GM18517 (cell line): ENCODE data around the gene RASD1.
"Not testable (repeated sequence)": the region's sequence is repeated elsewhere in the genome, so short reads cannot be mapped to it uniquely, and the experiment has no call there.

Experiments used
- ATAC-seq: cut with Tn5 transposase; IDR thresholded peaks from one replicate; pipeline ENCODE4 v1.9.1; 2021; ENCODE audit warnings: mild to moderate bottlenecking, moderate library complexity; ENCODE audit not compliant: unreplicated experiment

RASD1 gene

DNA sequence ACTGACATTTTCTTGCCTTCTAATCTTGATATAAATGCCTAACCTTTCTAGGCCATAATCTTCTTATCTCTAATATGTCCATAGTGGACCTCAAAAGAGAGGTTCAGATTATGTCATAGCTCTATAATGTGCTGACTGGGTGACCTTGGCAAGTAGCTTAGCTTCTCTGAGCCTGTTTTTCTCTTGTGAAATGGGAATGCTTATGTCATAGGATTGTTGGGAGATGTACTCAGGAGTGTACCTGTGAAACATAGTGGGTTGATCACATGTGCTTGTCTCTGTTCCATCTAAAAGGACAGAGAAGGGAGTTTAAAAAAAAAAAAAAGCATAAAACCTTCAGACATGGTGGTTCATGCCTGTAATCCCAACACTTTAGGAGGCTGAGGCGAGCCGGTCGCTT lies 17.0 kb downstream of the RASD1 start:
- ATAC-seq, result no peak

DNA sequence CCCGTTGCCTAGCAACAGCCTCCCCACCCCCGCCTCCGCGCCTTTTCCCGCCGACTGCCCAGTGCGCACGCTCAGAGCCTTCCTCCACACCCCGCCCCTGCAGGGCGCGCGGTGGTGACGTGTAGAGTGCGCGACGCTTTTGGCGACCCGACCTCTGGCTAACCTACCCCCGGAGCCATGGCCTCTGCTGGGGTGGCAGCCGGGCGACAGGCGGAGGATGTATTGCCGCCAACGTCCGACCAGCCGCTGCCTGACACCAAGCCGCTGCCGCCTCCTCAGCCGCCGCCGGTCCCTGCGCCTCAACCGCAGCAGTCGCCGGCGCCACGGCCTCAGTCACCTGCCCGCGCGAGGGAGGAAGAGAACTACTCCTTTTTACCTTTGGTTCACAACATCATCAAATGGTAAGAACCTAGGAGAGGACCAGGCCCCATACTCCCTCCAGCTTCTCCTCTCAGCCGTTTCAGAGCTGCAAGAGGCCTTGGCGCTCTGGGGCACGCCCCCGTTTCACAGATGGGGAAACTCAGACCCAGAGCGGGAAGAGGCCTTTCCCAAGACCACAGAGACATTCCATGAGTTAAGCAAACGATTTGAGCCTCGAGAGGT lies 19.2 kb downstream of the RASD1 start, which contains the start of gene MED9:
Gene MED9 (plus strand): TSS at position 136 of the 603 bp plus-strand sequence. CDS start 42 bp downstream, at position 178.
- peak; percentile 76 for ATAC-seq

DNA sequence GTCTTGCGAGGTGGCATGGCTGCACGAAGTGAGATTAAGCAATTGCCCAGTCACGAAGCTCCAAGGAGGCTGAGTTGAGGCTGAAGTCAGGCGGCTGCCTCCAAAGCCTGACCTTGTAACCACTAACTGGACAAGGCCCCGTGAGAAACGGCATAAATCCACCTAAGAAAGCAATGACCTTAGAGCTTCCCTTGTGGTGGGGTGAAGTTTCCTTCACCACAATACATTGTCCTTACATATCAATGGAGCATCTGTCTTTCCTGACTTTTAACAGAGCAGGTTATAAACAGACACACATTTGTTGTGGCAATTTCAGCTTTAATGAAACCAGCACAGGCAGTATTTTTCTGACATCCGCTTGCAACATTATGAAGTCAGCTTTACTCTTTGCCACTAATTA lies 21.9 kb downstream of the RASD1 start:
- ATAC-seq, result no peak

DNA sequence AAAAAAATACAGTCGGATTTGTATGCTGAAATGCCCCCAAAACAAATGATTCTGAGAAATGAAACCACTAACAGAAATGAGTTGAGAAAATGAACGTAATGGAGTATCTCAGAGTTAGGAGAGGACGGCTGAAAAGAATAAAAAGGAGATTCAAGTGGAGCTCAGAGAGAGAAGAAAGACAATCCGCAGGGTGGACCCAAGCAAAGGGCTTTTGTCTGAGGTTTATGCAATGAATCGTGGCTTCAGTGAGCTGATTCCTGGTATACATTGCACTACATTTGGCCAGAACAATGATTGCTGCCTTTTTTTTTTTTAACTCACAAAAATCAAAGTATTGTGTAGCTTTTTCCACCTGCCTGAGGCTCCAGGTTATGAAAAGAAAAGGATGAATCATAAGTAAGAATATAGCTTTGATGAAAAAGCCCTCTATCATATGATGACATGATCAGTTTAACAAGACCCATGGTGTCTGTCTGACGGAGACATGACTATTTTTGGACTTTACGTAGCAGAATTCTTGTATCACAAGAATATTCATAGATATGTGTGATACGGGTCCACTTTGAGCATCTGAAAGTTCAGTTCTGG lies 23.8 kb downstream of the RASD1 start:
- ATAC-seq, result no peak

DNA sequence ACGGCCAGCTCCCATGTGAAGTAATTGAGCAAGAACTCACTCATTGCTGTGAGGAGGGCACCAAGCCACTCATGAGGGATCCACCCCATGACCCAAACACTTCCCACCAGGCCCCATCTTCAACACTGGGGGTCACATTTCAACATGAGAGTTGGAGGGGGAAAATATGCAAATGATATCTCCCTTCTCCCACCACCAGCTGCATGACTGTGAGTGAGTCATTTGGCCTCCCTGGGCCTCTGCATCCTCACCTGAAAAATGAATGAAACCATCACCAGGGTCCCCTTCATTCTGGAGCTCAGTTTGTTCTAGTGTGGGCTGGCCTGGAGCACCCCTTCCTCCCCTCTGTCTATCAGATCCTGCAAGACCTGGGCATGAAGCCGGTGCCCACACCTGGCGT lies 26.2 kb downstream of the RASD1 start:
- no peak for ATAC-seq

DNA sequence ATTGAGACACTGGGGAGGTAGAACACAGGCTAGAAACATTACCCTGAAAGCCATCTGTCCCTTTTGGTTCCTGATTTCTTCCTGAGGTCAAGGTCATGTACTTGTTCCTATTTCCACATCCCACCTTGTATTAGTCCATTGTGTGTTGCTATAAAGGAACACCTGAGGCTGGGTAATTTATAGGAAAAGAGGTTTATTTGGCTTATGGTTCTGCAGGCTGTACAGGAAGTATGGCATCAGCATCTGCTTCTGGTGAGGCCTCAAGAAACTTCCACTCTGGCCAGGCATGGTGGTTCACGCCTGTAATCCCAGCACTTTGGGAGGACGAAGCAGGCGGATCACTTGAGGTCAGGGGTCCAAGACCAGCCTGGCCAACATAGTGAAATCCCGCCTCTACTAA lies 26.8 kb downstream of the RASD1 start:
- no peak for ATAC-seq

DNA sequence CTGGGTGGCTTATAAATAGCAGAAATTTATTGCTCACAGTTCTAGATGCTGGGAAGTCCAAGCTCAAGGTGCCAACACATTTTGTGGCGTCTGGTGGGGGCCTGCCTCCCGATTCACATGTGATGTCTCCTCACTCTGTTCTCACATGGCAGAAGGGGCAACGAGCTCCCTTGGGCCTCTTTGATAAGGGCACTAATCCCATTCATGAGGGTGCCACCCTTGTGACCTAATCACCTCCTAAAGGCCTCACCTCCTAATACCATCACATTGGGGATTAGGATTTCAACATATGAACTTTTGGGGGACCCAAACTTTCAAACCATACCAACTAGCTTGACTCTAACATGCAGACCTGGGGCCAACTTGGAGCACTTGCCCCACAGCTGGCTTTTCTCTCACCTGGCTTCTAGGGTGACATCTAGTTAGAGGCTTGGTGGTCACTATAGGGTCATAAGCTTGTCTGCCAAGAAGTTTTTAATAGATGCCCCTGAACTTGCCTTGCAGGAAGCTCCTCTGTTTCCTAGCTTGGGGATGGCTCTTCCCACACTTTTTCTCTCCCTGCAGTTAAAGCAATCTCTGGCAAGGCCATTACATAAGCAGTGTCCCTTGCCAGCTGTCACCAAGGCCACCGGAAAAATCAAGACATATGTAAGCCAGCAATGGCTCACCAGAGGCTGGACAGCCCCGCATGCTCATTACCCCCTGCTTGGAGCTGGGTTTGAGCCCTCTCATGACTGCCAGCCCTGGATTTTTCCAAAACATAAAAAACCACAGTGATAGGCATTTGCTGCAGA lies 27.8 kb downstream of the RASD1 start:
- no peak for ATAC-seq

DNA sequence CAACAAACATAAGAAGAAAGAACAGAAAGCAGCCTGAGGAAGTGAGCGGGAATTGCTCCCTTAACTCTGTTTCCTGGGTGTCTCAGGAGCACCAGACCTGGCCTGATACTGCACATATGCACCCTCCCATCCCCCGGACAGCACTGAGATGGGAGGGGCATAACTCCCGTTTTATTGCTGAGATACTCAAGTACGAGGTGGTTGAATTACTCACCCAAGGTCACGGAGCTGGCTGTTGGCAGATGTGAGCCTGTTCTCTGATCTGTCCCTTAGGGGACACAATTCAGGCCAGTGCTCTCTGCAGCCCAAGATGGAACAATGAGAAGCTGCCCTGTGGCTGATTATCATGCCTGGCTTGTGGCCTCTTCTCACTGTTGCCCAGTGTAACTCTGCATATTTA lies 28.5 kb downstream of the RASD1 start:
- ATAC-seq, result no peak

DNA sequence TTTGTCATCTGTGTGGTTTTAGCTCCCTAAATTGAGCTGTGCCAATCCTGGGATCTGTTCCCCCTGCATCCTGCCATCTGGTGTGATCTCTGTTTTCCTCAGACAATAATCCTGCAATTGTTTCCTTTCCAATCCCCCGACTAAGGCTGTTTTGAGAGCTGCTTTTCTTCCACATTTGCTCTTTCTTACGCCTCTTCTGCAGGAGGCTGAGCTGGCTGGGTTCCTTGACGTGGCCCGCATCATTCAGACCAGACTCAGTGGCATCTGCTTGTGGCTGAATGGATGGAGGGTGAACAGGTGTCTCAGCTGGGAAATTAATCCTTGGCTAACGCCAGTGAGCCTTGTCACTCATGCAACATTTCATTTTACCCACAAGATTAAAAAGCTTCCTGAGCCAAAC lies 29.2 kb downstream of the RASD1 start:
- no peak for ATAC-seq

DNA sequence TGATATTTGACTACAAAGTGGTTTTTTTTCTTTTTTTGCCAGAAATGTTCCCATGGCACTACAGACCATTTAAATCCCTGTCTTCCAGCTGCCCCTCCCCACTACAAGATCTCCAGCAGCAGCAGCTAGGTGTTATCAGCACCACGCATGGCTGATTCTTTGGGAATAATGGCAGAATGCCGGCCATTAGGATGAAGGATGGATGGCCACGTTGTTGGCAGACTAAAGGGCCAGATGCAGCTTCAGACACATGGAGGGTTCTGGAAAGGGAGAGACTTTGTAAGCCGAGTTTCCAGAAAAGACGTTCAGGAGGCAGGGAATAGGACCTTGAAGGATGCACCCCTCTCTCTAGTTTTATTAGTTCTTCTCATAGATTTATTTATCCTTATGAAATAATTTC lies 29.7 kb downstream of the RASD1 start:
- ATAC-seq, result no peak

DNA sequence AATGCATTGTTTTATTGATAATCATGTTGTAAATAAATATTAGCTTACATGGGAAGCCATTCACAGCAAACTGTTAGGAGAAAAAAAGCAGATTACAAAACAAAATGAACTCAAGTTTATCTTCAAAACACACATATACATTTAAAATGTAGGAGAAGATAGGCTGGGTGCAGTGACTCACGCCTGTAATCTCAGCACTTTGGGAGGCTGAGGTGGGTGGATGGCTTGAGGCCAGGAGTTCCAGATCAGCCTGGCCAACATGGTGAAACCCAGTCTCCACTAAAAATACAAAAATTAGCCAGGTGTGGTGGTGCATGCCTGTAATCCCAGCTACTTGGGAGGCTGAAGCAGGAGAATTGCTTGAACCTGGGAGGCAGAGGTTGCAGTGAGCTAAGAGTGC lies 30.3 kb downstream of the RASD1 start:
- ATAC-seq, result not testable (repeated sequence)

DNA sequence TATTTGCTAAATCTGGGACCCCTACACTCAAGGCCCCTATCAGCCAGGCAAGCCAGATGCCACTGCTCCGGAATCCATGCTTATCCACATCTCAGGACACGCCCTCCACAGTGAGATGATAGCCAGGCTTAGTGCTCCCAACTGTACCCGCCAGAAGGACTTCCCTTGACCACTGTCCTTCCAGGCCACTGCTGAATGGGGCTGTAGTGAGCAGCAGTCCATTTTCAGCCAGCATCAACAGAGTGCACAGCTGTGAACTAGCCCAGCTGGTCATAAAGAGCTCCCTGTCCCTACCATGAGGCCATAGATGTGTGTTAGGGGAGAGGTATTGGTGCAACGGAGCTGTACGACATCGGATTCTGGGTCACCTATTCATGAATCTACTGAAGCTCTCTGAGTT lies 32.4 kb downstream of the RASD1 start:
- ATAC-seq, result no peak

DNA sequence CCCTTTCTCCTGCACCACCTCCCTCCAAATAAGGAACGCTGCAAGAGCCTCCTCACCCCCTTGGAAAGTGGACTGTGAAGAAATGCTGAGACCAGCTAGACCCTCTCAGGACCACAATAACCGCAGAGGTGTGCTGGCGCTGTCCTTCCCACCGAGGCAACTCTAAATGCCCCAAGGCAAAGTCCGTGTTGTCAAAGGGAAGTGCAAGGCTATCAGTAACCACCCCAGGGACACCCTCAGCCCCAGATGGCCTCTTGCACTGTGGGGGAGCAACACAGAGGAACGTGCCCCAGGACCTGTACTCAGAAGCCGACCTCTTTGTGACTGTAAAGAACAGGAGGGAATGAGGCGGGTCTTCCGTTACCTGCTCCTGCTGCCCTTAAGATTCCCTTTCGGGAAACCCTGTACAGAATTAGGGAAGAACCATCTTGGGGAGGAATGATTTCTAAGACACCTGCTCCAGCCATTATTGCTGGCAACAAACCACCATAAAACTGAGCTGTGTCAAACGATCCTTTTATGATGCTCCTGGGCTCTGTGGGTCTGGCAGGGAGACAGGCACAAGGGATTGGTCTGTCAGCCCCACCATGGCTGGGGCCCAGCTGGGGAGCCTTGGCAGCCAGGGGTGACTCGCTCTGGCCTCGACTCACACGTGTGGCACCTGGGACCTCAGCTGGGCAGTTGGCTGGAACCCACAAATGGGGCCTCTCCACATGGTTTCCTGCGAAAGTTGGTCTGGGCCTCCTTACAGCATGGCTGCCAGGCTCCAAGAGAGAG lies 34.0 kb downstream of the RASD1 start:
- ATAC-seq, result no peak

DNA sequence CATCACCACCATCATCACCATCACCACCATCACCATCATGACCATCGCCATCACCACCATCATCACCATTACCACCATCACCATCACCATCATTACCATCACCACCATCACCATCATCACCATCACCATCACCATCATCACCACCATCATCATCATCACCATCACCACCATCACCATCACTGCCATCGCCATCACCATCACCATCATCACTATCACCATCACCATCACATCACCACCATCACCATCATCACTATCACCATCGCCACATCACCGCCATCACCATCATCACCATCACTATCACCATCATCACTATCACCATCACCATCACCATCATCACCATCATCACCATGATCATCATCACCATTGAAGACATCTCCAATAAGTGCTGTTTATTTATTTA lies 36.2 kb downstream of the RASD1 start:
- no peak for ATAC-seq

DNA sequence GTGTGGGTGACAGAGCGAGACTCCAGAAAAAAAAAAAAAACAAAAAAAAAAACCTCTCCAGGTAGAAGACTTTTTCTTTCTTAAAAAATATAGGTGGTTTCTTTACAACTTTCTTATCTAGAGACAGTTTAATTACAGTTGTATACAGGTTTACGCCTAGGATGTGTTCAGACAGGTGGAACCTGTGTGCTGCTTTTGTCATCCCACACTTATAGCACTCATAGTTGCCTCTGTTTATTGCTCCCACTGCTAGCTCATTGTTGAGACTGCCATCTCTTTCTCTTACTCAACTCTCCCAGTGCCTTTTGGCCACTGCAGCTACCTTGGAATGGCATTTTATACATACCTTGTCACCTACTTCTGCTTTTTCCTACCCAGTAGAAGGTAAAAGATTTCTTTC lies 38.5 kb downstream of the RASD1 start:
- no peak for ATAC-seq

DNA sequence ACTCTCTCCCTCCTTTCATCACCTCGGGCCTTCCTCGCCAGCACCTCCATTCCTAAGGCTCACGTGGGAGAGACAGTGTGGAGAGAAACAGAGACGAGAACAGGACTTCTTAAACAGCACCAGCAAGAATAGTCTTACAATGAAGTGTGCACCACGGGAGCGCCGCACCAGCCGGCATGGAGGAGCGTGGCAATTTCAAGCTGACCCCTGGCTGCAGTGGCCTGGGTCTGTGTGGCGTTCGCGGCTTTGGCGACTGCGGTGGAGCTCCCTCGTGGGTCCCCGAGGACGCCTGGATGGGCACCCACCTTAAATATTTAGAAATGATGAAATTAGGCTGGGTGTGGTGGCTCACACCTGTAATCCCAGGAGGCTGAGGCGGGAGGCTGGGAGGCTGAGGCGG lies 39.9 kb downstream of the RASD1 start:
- ATAC-seq, result no peak

DNA sequence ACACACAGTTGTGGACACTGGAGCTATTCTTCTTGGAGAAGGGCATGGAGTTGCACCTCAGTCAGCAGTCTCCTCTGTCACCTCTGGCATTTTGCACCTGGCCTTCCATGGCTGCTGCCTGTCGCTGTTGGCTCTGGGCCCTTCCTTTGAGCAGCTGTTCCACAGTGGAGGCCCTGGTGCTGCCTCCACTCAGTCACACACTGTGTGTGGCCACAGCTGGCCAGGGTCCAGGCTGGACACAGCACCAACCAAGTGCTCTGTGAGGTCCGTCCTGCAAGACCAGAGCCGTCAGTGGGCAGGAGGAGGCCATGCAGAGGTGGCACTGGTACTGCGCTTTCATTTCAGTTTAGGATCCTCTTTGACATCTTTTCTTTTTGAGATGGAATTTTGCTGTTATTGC lies 41.0 kb downstream of the RASD1 start:
- no peak for ATAC-seq

DNA sequence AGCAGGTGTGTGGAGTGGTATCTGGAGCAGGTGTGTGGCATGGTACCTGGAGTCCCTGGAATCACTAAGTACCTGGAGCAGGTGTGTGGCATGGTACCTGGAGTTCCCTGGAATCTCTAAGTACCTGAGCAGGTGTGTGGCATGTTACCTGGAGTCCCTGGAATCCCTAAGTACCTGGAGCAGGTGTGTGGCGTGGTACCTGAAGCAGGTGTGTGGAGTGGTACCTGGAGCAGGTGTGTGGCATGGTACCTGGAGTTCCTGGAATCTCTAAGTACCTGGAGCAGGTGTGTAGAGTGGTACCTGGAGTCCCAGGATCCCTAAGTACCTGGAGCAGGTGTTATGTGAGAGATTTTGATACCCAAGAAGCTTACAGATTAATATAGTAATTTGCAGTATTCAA lies 41.5 kb downstream of the RASD1 start:
- ATAC-seq, result not testable (repeated sequence)

DNA sequence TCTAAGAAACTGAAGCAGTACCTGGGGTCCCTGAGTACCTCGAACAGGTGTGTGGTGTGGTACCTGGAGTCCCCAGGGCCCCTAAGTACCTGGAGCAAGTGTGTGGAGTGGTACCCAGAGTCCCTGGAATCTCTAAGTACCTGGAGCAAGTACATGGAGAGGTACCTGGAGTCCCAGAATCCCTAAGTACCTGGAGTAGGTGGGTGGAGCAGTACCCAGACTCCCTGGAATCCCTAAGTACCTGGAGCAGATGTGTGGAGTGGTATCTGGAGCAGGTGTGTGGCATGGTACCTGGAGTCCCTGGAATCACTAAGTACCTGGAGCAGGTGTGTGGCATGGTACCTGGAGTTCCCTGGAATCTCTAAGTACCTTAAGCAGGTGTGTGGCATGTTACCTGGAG lies 41.9 kb downstream of the RASD1 start:
- ATAC-seq, result no peak

DNA sequence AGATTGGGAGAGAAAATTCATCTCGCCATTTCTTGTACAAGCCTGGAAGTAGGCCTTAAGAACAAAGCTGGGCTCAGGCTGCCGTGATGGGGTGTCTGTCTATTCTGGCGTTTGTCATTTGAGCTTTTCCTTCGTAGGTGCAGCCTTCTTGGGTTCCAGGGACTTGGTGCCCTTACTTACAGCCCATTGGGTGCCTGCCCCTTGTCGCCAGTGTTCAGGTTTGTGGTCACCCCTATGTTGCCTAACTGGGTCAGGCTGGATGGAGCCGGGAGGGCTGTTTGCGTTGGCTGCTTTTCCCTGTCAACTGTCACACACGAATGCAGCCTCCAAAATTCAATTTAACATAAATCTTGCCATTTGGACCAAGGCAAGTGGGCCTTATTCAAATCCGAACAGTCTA lies 43.1 kb downstream of the RASD1 start:
- no peak for ATAC-seq

DNA sequence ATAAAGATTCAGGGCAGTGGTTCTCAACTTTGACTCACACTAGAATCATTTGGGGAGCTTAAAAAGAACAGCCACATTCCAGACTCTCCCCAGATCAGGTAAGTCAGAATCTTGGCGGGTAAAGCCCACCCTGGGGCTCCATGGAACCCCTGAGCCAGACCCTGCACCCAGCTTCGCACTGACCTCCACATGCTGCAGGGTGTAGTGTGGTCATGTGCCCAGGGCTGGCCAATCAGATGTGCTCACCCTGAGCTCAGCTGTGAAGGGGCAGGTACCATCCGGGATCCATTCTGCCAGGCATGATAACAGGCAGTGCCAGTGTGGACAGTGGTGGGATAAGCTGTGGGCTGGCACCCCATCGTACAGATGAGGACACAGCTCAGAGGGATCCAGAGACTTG lies 47.5 kb downstream of the RASD1 start:
- ATAC-seq, result no peak

DNA sequence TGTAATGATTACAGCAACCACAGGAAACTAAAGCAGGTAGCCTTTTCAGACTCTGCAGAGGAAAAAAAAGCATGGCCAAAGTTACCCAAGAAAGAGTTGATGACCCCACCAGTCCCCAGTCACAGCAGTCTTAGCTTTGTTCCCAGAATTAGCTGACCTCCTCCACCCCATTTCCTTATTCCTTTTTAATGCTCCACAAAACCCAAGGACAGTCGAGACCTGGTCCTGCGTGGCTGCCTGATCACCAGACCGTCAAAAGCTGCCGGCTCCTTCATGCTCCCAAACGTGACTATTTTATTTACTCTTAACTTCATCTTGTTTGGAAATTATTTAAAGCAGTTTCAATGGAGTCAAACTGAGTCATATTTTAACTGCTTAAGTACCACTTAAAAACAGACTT lies 48.1 kb downstream of the RASD1 start:
- ATAC-seq, result no peak
